ENCODE results near the gene ADAM33.

The ADAM33 gene

DNA sequence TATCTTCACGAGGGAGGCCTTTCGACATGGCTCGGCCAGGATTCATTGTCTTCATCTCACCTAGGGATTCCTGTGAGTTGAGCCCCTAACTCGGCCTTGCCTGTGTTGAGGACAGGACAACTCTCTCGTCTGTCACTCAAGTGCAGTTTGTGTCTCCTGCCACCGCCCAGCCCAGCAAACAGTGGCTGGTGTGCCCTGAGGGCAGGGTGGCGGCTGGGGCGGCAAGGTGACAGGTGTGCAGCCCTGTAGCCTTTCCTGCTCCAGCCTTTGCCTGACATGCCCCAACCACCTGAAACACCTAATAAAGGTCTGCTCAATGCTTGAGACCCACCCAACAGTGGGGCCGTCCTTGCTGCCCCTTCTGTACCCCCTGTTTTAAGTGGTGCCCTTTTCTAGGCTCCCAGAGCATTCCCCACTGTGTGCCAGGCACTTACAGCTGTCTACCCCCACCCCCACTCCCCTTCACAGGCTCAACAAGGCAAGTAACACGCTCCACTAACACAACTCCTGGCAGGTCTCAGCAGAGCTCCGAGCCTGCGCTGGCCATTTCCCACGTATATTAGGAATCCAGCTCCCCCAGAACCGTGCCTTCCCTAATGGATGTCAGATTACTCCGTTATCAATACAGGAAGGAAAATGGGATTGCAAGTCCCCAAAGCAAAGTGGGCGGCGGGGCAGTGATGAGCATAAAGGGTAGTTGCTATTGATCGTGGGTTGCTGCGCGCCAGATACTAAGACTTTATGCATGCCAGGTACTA is 36.3 kb downstream of the ADAM33 start:
- DNase-seq, result no peak

DNA sequence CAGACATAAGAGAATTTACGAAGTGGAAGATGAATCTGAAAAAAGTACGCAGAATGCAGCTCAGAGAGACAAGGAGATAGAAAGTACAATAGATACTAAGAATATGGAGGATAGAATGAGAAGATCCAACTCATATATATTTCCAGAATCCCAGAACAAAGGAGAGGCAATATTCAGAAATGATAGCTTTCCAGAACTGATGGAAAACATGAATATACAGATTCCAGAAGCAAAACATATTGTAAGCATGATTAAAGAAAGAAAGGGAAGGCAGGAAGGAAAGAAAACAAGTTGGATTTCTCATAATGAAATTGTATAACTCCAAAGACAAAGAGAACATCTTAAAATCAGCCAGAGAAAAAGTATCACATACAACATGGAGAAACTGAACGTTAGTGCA is 41.6 kb downstream of the ADAM33 start:
- DNase-seq, result no peak

GRCh38 chr20:3635346-3635745 is 46.5 kb downstream of the ADAM33 start:
- no peak for DNase-seq

DNA sequence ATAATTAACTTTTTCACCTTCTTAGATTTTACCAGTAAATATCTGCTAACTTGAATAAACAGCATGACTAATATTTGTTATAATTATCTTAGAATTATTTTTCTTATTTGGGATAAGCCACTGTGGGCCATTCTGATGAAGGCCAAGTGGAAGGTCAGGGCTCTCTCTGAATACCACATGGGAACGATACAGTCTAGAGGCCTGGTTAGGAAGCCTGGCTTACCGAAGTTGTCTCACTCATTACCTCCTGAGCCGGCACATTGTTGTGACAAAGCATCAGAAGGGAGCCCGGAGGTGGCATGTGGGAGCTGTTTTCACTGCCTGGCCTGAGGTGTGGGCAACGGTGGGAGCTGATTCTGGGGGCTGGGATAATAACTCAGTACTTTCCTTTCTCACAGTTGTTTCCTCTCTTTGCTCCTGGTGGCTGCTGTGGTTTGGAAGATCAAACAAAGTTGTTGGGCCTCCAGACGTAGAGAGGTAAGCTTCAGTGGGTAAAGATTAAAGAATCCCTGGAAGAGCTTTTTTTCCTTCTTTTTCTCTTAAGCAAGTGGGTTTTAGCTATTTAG is 47.8 kb downstream of the ADAM33 start:
- DNase-seq, result no peak

- DNase-seq, result no peak
Observed at GRCh38 chr20:3632311-3633004, 49.4 kb downstream of the ADAM33 start.

DNA sequence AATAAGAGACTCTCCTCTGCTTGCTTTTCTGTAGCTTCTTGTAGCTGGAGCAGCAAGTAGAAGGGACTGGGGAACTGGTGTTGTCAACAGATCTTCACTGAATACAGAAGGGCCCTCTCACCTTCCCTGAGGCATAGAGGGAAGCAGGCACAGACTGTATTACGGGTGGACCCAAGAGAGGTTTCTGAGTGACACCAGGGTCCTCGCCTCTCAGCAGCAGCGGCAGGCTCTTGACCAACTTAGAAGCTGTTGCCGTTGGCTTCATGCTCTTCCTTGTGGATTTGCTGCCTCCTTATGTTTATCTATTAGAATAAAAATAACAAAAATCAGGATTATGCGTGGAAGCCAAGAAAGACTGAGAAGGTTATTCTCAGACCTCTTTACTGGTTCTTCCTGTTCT is 50.3 kb downstream of the ADAM33 start:
- no peak for DNase-seq

DNA sequence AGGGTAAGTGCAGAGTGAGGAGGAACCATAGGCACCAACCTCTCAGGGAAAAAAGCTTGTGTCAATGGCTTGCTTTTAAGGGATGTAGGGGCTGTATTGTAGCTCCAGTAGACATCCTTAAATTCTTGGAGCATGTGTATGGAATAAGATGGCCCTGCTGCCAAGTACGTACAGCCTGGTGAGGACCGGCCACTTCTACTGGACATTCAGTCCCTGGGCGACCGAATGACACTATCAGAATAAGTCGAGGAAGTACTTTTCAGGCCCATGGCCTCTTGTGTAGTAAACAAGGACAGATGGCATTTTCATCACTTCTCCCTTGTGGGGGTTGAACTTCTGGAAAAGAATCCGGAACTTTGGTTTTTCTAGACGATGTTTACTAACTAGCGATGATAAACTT is 51.4 kb downstream of the ADAM33 start:
- no peak for DNase-seq

DNA sequence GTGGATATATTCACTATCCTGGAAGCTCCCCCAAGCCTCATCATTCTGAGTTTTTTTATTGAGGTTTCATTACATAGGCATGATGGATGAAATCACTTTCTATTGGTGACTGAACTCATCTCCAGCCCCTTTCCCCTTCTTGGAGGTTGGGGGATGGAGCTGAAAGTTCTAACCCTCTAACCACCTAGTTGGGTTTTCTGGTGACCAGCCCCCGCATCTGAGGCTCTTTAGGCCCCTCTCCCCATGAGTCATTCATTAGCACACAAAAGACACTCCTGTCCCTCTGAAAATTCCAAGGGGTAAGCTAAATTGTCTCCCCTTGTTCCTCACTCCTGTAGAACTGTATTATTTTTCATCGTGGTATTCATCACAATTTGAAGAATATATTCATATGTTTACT is 51.9 kb downstream of the ADAM33 start:
- DNase-seq, result no peak

DNA sequence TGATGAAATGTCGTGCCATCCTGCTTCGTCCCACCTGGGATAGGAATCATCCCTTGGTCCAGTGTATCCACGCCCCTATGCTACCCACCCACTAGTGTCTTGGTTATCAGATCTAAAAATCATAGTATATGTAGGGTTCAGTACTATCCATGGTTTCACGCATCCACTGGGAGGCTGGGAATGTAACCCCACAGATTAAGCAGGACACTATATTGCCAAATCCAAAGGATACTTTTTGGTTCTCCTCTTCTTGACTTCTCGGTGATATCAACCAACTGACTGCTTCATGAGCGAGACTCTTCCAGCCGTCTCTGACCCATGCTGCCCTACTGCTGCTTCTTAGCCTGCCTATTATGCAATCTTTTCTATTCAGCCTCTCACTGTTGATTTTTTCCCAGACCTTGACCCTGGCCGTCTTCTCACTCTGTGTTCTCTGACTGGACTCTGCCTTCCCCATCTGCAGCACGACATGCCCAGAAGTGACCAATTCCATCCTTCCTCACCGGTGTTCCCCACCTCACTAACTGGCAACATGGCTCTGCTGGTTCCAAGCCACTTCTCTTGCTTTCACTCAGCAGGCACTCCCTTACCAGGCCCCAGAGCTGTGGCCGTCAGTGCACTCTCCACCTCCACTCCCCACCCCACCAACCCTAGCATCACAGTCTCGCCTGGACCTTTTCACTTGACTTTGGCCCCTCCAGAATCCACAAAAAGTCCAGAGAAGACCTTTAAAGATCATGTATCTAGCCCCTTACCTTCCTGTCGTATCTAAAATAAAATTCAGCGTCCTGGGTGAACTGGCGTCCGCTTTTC is 53.1 kb downstream of the ADAM33 start:
- no peak for DNase-seq

DNA sequence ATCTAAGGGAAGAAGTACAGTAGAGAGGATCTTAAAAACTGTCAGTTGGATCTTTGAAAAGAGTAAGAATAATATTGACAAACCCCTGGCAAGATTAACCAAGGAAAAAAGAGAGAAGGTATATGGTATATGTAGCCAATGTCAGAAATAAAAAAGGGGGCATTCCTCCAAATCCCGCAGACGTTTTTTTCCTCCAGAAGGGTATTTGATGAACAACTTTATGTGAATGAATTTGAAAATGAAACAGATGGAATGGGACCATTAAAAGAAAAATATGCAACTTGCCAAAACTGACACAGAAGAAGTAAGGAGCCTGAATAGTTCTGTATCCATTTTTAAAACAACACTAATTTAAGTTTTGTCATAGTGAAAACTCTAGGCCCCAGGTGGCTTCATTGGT is 54.3 kb downstream of the ADAM33 start:
- no peak for DNase-seq

DNA sequence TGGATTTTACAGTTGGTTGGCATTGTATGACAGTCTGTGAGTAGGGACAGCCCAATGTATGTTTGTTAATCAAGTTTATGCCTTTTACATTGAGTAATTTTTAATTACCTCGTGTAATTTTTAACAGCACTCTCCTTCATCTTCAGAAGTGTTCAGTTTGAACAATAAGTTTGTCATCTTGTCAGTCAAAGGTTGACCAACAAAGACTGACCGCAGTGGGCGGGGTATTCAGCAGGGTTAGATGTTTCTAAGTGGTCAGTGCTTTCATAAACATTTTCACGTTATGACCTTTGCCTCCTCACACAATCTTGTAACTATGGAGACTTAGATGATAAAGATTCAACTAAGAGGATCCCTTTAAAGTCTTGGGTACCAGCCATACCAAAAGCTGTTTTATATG is 59.4 kb downstream of the ADAM33 start:
- no peak for DNase-seq

GRCh38 chr20:3621111-3621510 is 60.7 kb downstream of the ADAM33 start:
- no peak for DNase-seq

All from GDM1 (cell line).